Endothelial cell of umbilical vein (primary cell): ENCODE measurements around the gene GID4. TPM values are rescaled to one million over a fixed set of nuclear protein-coding genes. Genes with fewer than 3 reads are reported as not detected.

ENCODE experiments used
- BruUV-seq: library from RNA; stranded (reverse); fragments of 400-500 nt; replicated peaks from 2 replicates; lab custom pipeline; 2021; lab: Mats Ljungman, UMichigan
- CTCF ChIA-PET: fragments of 300-600, 350-600 bp; sonication (Branson Sonifier 250); formaldehyde crosslinking; loops from one replicate; lab custom pipeline; 2021; ENCODE audit warnings: antibody characterized with exemption, inconsistent platforms; lab: Charles Lee
- POLR2A ChIA-PET: fragments of 300-600, 350-600 bp; sonication (Branson Sonifier 250); formaldehyde crosslinking; loops from one replicate; lab custom pipeline; 2021; ENCODE audit warnings: antibody characterized with exemption, inconsistent platforms; lab: Charles Lee
- DNase-seq: peaks from one replicate; pipeline ENCODE4 v3.0.0-alpha.2; 2011; ENCODE audit warnings: low read depth, low spot score
- FAIRE-seq: peaks from 2 replicates; lab custom pipeline; 2011; peaks lifted over from hg19 to GRCh38; lab: Jason Lieb, UNC
- H2AFZ ChIP-seq: 2 replicates; pipeline ENCODE4 v1.6.0; 2012; ENCODE audit warnings: low read depth, low read length, control low read depth, inconsistent platforms
- H3K27ac ChIP-seq: 2 replicates; pipeline ENCODE4 v1.5.1; 2011; ENCODE audit warnings: low read depth, mild to moderate bottlenecking, control low read depth, low read length, moderate library complexity; ENCODE audit not compliant: insufficient read depth
- H3K27me3 ChIP-seq, 2 experiments: 2 replicates each; pipeline versions ENCODE4 v1.6.0 to v1.6.1; 2011; ENCODE audit warnings: low read length in 2 of 2, mixed read lengths in 1 of 2; ENCODE audit not compliant: control insufficient read depth in 2 of 2, insufficient read depth in 2 of 2
- H3K36me3 ChIP-seq, 2 experiments: 2 replicates in 1 of 2; 3 replicates in 1 of 2; pipeline ENCODE4 v1.5.1; 2011; ENCODE audit warnings: low read length in 2 of 2, mild to moderate bottlenecking in 1 of 2, moderate library complexity in 1 of 2; ENCODE audit not compliant: control insufficient read depth in 2 of 2, insufficient read depth in 2 of 2; ENCODE audit errors: extremely low read depth in 1 of 2
- H3K4me1 ChIP-seq: 3 replicates; pipeline ENCODE4 v1.5.1; 2011; ENCODE audit warnings: mild to moderate bottlenecking, low read length; ENCODE audit not compliant: control insufficient read depth, insufficient read depth; ENCODE audit errors: extremely low read depth
- H3K4me2 ChIP-seq: 2 replicates; pipeline ENCODE4 v1.6.1; 2011; ENCODE audit warnings: low read length, control low read depth, mixed read lengths; ENCODE audit not compliant: insufficient read depth
- H3K4me3 ChIP-seq, 3 experiments: fragments of 200-600 bp in 1 of 3; sonication (generic), shearing (Covaris generic) in 1 of 3; replicated peaks in 1 of 3; 2 replicates each; pipeline ENCODE4 v1.5.1; 2011 to 2016; ENCODE audit warnings: control low read depth in 3 of 3, low read length in 3 of 3, mild to moderate bottlenecking in 2 of 3, inconsistent platforms in 1 of 3, low read depth in 1 of 3, moderate library complexity in 1 of 3; ENCODE audit not compliant: insufficient read depth in 1 of 3
- H3K79me2 ChIP-seq: 2 replicates; pipeline ENCODE4 v1.6.0; 2012; ENCODE audit warnings: low read length, inconsistent platforms; ENCODE audit not compliant: control insufficient read depth, insufficient read depth
- H3K9ac ChIP-seq: replicated peaks from 2 replicates; pipeline ENCODE3; 2011; ENCODE audit warnings: low read length, control low read depth; ENCODE audit not compliant: insufficient read depth; ENCODE audit errors: extremely low read depth
- H3K9me1 ChIP-seq: replicated peaks from 3 replicates; pipeline ENCODE4 v1.6.0; 2011; ENCODE audit warnings: mild to moderate bottlenecking, low read length; ENCODE audit not compliant: control insufficient read depth, insufficient read depth; ENCODE audit errors: extremely low read depth
- H3K9me3 ChIP-seq: replicated peaks from 2 replicates; pipeline ENCODE4 v1.5.1; 2012; ENCODE audit warnings: low read length, inconsistent platforms; ENCODE audit not compliant: control insufficient read depth, insufficient read depth
- H4K20me1 ChIP-seq: replicated peaks from 2 replicates; pipeline ENCODE3; 2011; ENCODE audit warnings: mild to moderate bottlenecking, low read length; ENCODE audit not compliant: control insufficient read depth, insufficient read depth; ENCODE audit errors: extremely low read depth
- EZH2 ChIP-seq: IDR thresholded peaks from 2 replicates; pipeline ENCODE4 v1.6.1; 2012; ENCODE audit warnings: borderline replicate concordance, low read depth, mild to moderate bottlenecking, moderate library complexity, low read length, inconsistent platforms; ENCODE audit not compliant: severe bottlenecking
- FOS ChIP-seq: IDR thresholded peaks from 2 replicates; pipeline ENCODE4 v1.6.1; 2011; ENCODE audit warnings: mild to moderate bottlenecking, low read length, moderate library complexity, borderline replicate concordance; ENCODE audit not compliant: insufficient read depth
- GATA2 ChIP-seq: IDR thresholded peaks from 2 replicates; pipeline ENCODE4 v1.7.0; 2011; ENCODE audit warnings: low read depth, mild to moderate bottlenecking, moderate library complexity, mixed read lengths, low read length; ENCODE audit not compliant: insufficient read length, insufficient read depth
- JUN ChIP-seq: IDR thresholded peaks from 2 replicates; pipeline ENCODE4 v1.6.1; 2011; ENCODE audit warnings: borderline replicate concordance, low read depth; ENCODE audit not compliant: insufficient read length, insufficient read depth
- MYC ChIP-seq: IDR thresholded peaks from one replicate; pipeline ENCODE4 v1.6.1; 2011; ENCODE audit warnings: mild to moderate bottlenecking, low read depth, low read length
- POLR2A ChIP-seq: IDR thresholded peaks from 2 replicates; pipeline ENCODE4 v1.6.1; 2012; ENCODE audit warnings: low read depth, mild to moderate bottlenecking, control low read depth, low read length
- POLR2AphosphoS5 ChIP-seq: IDR thresholded peaks from 2 replicates; pipeline ENCODE4 v1.6.1; 2012; ENCODE audit warnings: low read depth, mild to moderate bottlenecking, control low read depth, low read length, moderate library complexity; ENCODE audit not compliant: insufficient read depth
- dilution Hi-C: fragments of 300-500 bp; cut with MboI; formaldehyde crosslinking; loops from one replicate; pipeline ENCODE4 v1.15.0; 2019; ENCODE audit warnings: low sequenced_read_pairs; ENCODE audit not compliant: extremely low pct_ligation_motif_present
- intact Hi-C: fragments of 100-400 bp; cut with micrococcal nuclease; formaldehyde crosslinking; loops from one replicate; pipeline ENCODE4 v1.10.0; 2022
- polyA plus RNA-seq, 4 experiments: library from polyadenylated mRNA; depleted of rRNA in 3 of 4; stranded (reverse) in 3 of 4; unstranded in 1 of 4; fragments of >200 nt; gene quantifications; 2 replicates each; pipeline versions ENCODE4 v1.2.1 to v1.2.3, GENCODE V29; 2011 to 2012; ENCODE audit warnings: missing spikeins in 1 of 4
- total RNA-seq: library from RNA; stranded (reverse); gene quantifications from 2 replicates; pipeline ENCODE4 v1.2.3, GENCODE V29; 2021
- TF ChIP-seq, protein P1 (sequence below): IDR thresholded peaks from 2 replicates; pipeline ENCODE4 v1.6.1; 2011; ENCODE audit not compliant: insufficient read depth, insufficient read length

GID4 gene
- total and polyA plus RNA-seq, 2 donors (not counting 3 experiments of a cell fraction or from before 2014, with no cell fraction given) = 6.4 to 11.3 TPM

- H4K20me1 ChIP-seq = no peaks in the 10 kb centered on the region
- H3K9me1 ChIP-seq = no peaks in the 10 kb centered on the region
- ChIA-PET POLR2A (no interaction called here), CTCF (no interaction called here)
- no peak overlapping the region for H3K4me3 ChIP-seq
- TF ChIP-seq GATA2 = no peak
- TF ChIP-seq POLR2AphosphoS5 = no peak
- no peak for TF ChIP-seq JUN
- no peak for TF ChIP-seq EZH2
- TF ChIP-seq MYC = no peak
- no peak overlapping the region for H3K4me2 ChIP-seq
- dilution Hi-C loops (no loop called here), intact Hi-C loops (no loop called here)
- H3K36me3 ChIP-seq = peaks cover 0 to 16% of the 10 kb centered on the region in 2 experiments
- no peak for DNase-seq
- no peak overlapping the region for H3K9ac ChIP-seq
- no peaks in the 10 kb centered on the region for H3K4me1 ChIP-seq
- H3K27me3 ChIP-seq = no peaks in the 10 kb centered on the region
- H3K9me3 ChIP-seq = no peaks in the 10 kb centered on the region
- no peak overlapping the region for H3K27ac ChIP-seq
- no peak for FAIRE-seq
- H2AFZ ChIP-seq = no peak overlapping the region
- no peaks in the 10 kb centered on the region for H3K79me2 ChIP-seq
- no TSS peak for BruUV-seq
These were observed 67.0 kb downstream of the GID4 start for GRCh38 chr17:18106211-18106610.

GRCh38 chr17:18107061-18107790 lies 68.0 kb downstream of the GID4 start:
- BruUV-seq = no TSS peak
- H3K9ac ChIP-seq = no peak overlapping the region
- no peaks in the 10 kb centered on the region for H3K9me1 ChIP-seq
- ChIA-PET POLR2A (no interaction called here), CTCF (no interaction called here)
- H3K9me3 ChIP-seq = no peaks in the 10 kb centered on the region
- no peak overlapping the region for H3K27ac ChIP-seq
- no peaks in the 10 kb centered on the region for H3K27me3 ChIP-seq
- intact Hi-C loops = no loop called here
- H3K36me3 ChIP-seq = peaks cover 0 to 12% of the 10 kb centered on the region in 2 experiments
- H4K20me1 ChIP-seq = no peaks in the 10 kb centered on the region
- dilution Hi-C loops = no loop called here
- H3K4me3 ChIP-seq = no peak overlapping the region
- no peaks in the 10 kb centered on the region for H3K79me2 ChIP-seq
- no peak overlapping the region for H2AFZ ChIP-seq
- no peak for TF ChIP-seq GATA2
- TF ChIP-seq JUN = no peak
- TF ChIP-seq EZH2 = no peak
- TF ChIP-seq POLR2A = no peak
- TF ChIP-seq MYC = no peak
- TF ChIP-seq, protein P1, sequence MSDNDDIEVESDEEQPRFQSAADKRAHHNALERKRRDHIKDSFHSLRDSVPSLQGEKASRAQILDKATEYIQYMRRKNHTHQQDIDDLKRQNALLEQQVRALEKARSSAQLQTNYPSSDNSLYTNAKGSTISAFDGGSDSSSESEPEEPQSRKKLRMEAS = no peak
- TF ChIP-seq FOS = no peak
- TF ChIP-seq POLR2AphosphoS5 = no peak
- FAIRE-seq (no peak), DNase-seq (no peak)
- H3K4me2 ChIP-seq = no peak overlapping the region
- no peaks in the 10 kb centered on the region for H3K4me1 ChIP-seq
